ENCODE results near the gene MRPL32.

Gene MRPL32

GRCh38 chr7:42934291-42934690, 2.1 kb downstream of the MRPL32 start:
- Histone ChIP-seq H2AFZ (ENCODE audit: low read length) (no peak overlapping the region), H3K4me2 (ENCODE audit: low read depth, low read length) (peak overlapping the region; percentile 18; the same call in 1 of the 2 replicates), H3K9me2 (replicated peaks; ENCODE audit: insufficient read depth, low read length) (no peaks in the 10 kb centered on the region), H3K4me1 (ENCODE audit: low read length) (peaks cover 27% of the 10 kb centered on the region), H3F3A (ENCODE audit: insufficient read depth, low read length) (peaks cover 14% of the 10 kb centered on the region), H3K79me2 (ENCODE audit: low read length) (peaks cover 71% of the 10 kb centered on the region), H3K9me3 (replicated peaks; ENCODE audit: insufficient read depth, low read length) (no peaks in the 10 kb centered on the region), H3K4me3 (ENCODE audit: low read length) (no peak overlapping the region), H4K20me1 (ENCODE audit: insufficient read depth, low read length) (peaks cover 14% of the 10 kb centered on the region), H3K27ac (ENCODE audit: low read length) (no peak overlapping the region), H3K9ac (ENCODE audit: low read length) (no peak overlapping the region), H3K27me3 (replicated peaks; ENCODE audit: insufficient read depth, low read length) (no peaks in the 10 kb centered on the region), H3K36me3 (replicated peaks; ENCODE audit: insufficient read depth, low read length) (peaks cover 10% of the 10 kb centered on the region)
- TF ChIP-seq EZH2phosphoT487 (IDR thresholded peaks at IDR 0.05; ENCODE audit: low read length) (no peak), EZH2 (optimal IDR thresholded peaks at IDR 0.05; ENCODE audit: low read depth, low read length) (no peak), CTCF (IDR thresholded peaks at IDR 0.05; ENCODE audit: low read length) (no peak)
- no peak for DNase-seq

- H3K79me2 ChIP-seq (ENCODE audit: low read length) = peaks cover 56% of the 10 kb centered on the region
- peak; percentile 56 for DNase-seq
- no peak overlapping the region for H3K9ac ChIP-seq (ENCODE audit: low read length)
- H3K4me2 ChIP-seq (ENCODE audit: low read depth, low read length) = peak overlapping the region; percentile 25; the same call in 1 of the 2 replicates
- H3K27me3 ChIP-seq (replicated peaks; ENCODE audit: insufficient read depth, low read length) = no peaks in the 10 kb centered on the region
- no peaks in the 10 kb centered on the region for H3K9me3 ChIP-seq (replicated peaks; ENCODE audit: insufficient read depth, low read length)
- TF ChIP-seq EZH2phosphoT487 (IDR thresholded peaks at IDR 0.05; ENCODE audit: low read length) (no peak), CTCF (IDR thresholded peaks at IDR 0.05; ENCODE audit: low read length) (no peak)
- no peak overlapping the region for H3K4me3 ChIP-seq (ENCODE audit: low read length)
- H2AFZ ChIP-seq (ENCODE audit: low read length) = no peak overlapping the region
- H4K20me1 ChIP-seq (ENCODE audit: insufficient read depth, low read length) = no peaks in the 10 kb centered on the region
- H3K36me3 ChIP-seq (replicated peaks; ENCODE audit: insufficient read depth, low read length) = peaks cover 10% of the 10 kb centered on the region
- peak overlapping the region; percentile 49; the same call in 1 of the 2 replicates for H3K27ac ChIP-seq (ENCODE audit: low read length)
- H3F3A ChIP-seq (ENCODE audit: insufficient read depth, low read length) = peaks cover 14% of the 10 kb centered on the region
- no peaks in the 10 kb centered on the region for H3K9me2 ChIP-seq (replicated peaks; ENCODE audit: insufficient read depth, low read length)
- H3K4me1 ChIP-seq (ENCODE audit: low read length) = peaks cover 21% of the 10 kb centered on the region
Observed at GRCh38 chr7:42935861-42936260, 3.7 kb downstream of the MRPL32 start.

GRCh38 chr7:42939457-42940240, 7.5 kb downstream of the MRPL32 start:
- peaks cover 14% of the 10 kb centered on the region for H3F3A ChIP-seq (ENCODE audit: insufficient read depth, low read length)
- no peak for DNase-seq
- no peaks in the 10 kb centered on the region for H3K27me3 ChIP-seq (replicated peaks; ENCODE audit: insufficient read depth, low read length)
- no peaks in the 10 kb centered on the region for H3K9me3 ChIP-seq (replicated peaks; ENCODE audit: insufficient read depth, low read length)
- peaks cover 26% of the 10 kb centered on the region for H3K4me1 ChIP-seq (ENCODE audit: low read length)
- no peak overlapping the region for H3K9ac ChIP-seq (ENCODE audit: low read length)
- H3K9me2 ChIP-seq (replicated peaks; ENCODE audit: insufficient read depth, low read length) = no peaks in the 10 kb centered on the region
- no peak overlapping the region for H3K4me2 ChIP-seq (ENCODE audit: low read depth, low read length)
- H3K79me2 ChIP-seq (ENCODE audit: low read length) = peaks cover 18% of the 10 kb centered on the region
- H4K20me1 ChIP-seq (ENCODE audit: insufficient read depth, low read length) = no peaks in the 10 kb centered on the region
- H3K27ac ChIP-seq (ENCODE audit: low read length) = no peak overlapping the region
- H3K36me3 ChIP-seq (replicated peaks; ENCODE audit: insufficient read depth, low read length) = peaks cover 10% of the 10 kb centered on the region
- TF ChIP-seq EZH2 (optimal IDR thresholded peaks at IDR 0.05; ENCODE audit: low read depth, low read length) (no peak), EZH2phosphoT487 (IDR thresholded peaks at IDR 0.05; ENCODE audit: low read length) (no peak), CTCF (IDR thresholded peaks at IDR 0.05; ENCODE audit: low read length) (no peak)
- H2AFZ ChIP-seq (ENCODE audit: low read length) = no peak overlapping the region
- H3K4me3 ChIP-seq (ENCODE audit: low read length) = no peak overlapping the region

Data from MM.1S (cell line).